ENCODE measurements around the gene NUAK2.
A peak's percentile ranks its signal among the peaks of the same experiment; 100 is the strongest.

Gene NUAK2

DNA sequence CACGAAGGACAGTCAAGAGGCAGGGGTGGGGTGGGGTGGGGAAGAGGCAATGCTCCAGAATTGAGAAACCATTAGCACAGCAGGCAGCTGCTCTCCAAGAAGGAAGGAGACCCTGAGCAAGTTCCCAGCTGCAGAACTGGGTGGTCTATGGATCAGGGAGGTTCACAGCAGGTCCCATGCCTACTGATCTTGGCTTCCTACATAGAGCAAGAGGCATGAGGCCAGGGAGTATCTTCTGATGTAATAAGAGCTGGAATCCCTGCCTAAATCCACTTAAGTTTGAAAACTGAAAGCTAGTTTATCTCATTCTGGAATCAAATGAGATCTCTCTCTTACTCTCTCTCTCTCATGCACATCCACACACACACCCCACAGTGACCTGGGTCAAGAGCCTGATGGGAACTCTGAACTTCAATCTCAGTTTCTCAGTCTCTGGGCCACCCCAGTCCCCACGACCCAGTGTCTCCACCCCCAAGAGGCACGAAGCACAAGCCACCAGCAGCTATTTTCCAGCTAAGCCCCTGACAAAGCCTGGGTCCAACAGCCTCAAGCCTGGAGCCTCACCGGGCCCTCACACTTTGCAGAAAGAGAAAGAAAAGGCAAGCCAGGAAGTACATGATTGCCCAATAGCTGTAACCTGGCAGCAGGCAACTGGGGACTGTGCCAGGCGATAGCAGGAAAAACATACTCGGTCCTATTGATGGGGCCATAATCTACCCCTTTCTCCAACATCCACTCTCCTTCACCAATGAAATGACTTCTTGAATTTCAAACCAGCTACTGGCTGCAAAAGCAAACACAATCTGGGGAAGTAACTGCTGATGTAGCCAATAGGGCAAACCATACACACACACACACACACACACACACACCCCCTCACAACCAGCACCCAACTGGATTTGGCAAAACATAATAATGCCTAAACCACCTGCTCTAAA lies 2.2 kb downstream of the NUAK2 start:
- no peak for DNase-seq (ENCODE audit: low read depth in 2 of 2)

DNA sequence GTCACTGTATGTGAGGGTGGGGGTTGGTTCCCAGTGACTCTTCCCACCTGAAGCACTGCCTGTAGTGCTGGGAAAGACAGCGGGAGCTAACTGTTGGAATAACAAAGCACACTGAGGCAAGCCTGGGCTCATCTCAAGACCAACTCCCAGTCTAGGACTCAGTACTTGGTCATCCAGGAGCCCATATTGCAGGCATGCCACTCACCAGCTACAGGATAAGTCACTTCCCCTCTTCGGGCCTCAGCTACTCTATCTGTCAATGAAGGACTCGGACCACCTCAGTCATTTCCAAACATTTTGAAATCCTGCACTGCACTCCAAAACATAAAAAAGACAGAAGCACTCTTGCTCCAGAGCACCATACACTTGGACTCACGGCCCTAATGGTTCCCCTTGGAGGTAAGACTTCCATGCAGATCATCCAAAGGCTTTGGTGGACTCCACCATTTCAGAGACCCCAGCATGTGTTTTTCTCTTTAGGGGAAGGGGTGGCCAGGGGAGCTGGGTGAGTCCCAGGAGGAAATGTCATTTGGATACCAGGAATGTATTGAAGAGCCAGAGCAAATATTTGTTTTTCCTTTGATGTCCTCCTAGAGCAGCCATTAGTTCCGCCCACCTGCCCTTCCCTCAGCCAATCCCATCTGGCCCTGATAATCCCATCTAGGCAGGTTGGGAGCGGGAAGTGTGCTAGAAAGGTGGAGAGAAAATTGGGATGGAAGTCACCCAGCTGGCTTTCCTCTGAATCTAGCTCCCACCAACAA lies 3.1 kb downstream of the NUAK2 start:
- DNase-seq (ENCODE audit: low read depth in 2 of 2) = no peak

DNA sequence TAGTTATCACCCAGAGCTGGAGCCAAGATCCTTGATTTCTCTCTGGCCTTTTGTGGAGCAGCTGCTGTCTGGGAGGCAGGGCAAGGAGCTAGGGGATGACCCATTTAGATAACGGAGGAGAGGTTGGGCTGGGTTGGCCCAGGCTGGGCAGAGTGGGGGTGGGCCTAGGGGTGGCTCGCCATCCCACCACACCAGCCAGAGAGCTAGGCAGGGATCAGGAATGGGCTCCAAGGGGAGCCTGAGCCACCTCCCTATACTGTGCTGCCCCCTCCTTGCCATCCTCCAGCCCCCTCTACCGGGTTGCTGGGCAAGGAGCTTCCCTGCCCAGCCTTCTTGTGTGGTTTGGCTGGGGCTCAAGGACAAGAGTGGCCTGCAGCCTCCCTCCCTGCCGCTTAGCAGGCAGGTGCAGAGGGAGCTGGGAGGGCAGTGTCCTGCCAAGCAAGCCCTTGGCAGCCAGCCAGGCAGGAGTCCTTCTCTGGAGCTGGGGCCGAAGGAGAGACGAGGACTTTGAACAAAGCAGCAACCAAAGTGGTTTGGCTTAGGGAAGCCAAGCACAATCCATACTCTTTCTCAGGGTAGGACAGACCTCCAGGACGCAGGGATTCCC lies 4.1 kb downstream of the NUAK2 start:
- DNase-seq (ENCODE audit: low read depth in 2 of 2) = no peak

GRCh38 chr1:205316161-205316566 lies 5.4 kb downstream of the NUAK2 start:
- no peak for DNase-seq (ENCODE audit: low read depth in 2 of 2)

GRCh38 chr1:205315008-205315618 lies 6.4 kb downstream of the NUAK2 start:
- no peak for DNase-seq (ENCODE audit: low read depth in 2 of 2)

DNA sequence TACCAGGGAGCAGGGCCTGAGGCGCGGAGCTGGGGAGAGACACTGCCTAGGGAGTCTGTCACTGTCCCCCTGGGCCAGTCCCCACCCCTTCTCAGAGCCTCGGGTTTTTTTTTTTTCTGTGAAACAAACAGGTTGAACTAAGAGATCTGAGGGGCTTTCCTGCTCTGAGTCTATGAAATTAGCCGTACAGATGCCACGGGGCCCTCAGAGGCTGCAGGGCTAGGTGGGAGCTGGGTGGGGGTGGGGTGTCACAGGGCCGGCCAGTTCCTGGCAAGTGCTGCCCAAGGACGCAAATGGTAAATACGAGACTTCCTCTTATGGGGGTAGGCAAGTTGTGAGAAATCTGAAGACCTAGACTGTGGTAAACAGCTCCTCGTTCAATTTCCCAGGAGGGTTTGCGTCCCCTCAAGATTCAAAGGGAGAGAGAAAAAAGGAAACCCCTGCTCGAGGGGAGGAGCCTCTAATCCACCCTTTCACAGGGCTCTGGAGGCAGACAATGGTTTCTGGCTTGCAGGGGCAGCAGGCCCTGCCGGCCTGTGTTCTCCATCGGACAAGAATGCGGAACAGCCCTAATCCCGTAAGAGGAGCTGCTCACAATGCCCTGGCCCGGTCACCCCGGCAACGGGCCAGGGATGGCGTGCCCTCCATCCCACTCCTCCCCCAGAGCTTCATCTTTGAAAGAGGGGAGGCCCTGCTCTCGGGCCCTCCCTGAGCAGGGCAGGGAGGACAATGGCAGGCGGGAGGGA lies 7.8 kb downstream of the NUAK2 start:
- DNase-seq (ENCODE audit: low read depth in 2 of 2) = peak in 1 of 2 donors; percentile 20

GRCh38 chr1:205312866-205313562 lies 8.5 kb downstream of the NUAK2 start:
- no peak for DNase-seq (ENCODE audit: low read depth in 2 of 2)

- no peak for DNase-seq (ENCODE audit: low read depth in 2 of 2)
Observed at GRCh38 chr1:205310976-205311704, 10.4 kb downstream of the NUAK2 start.

DNA sequence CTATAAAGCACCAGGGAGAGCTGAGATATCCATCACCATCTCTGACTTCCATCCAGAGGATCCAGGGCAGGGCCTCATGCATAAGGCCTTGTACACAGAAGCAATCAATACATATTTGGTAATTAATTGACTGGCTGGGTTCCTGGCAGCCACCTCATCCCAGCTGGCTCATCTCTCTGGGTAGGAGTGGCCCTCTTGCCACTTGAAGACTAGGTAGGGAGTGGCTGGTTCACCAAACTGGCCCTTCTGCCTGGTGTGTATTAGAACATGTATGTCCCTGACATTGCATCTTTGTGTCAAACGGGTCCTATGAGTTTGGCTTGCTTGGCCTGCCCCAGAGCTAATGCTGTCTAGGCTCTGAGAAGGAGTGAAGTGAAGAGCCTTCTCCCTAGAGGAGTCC lies 11.8 kb downstream of the NUAK2 start:
- no peak for DNase-seq (ENCODE audit: low read depth in 2 of 2)

GRCh38 chr1:205306929-205307566 lies 14.5 kb downstream of the NUAK2 start:
- no peak for DNase-seq (ENCODE audit: low read depth in 2 of 2)

GRCh38 chr1:205304695-205305070 lies 16.9 kb downstream of the NUAK2 start:
- DNase-seq (ENCODE audit: low read depth in 2 of 2) = no peak

DNA sequence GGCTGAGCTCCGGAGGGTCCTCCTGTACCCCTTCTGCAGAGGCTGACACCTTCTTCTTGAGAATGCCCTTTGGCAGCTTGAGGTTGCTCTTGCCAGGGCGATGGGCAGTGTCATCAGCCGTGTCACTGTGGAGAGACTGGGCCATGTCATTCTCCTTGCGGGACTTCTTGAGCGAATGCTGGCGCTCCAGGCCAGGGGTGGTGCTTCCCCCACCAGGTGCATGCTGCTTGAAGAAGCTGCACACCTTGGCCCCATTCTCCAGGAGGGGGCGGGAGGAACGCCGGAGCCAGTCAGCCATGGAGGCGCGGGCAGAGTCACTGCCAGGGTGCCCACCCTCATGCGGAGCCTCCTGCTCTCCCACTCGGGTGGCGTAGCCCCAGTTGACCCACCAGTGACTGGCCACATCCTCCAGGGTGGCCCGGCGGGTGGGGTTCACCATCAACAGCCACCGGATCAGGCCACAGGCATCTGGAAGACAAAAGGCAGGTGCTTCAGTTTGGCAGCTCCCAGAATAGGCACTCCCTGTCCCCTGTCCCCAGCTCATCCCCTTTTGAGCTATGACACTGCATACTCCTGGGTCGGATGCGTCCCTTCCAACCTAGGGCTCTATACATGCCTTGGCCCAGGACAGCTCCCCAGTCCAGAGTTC lies 17.4 kb downstream of the NUAK2 start:
- no peak for DNase-seq (ENCODE audit: low read depth in 2 of 2)

DNA sequence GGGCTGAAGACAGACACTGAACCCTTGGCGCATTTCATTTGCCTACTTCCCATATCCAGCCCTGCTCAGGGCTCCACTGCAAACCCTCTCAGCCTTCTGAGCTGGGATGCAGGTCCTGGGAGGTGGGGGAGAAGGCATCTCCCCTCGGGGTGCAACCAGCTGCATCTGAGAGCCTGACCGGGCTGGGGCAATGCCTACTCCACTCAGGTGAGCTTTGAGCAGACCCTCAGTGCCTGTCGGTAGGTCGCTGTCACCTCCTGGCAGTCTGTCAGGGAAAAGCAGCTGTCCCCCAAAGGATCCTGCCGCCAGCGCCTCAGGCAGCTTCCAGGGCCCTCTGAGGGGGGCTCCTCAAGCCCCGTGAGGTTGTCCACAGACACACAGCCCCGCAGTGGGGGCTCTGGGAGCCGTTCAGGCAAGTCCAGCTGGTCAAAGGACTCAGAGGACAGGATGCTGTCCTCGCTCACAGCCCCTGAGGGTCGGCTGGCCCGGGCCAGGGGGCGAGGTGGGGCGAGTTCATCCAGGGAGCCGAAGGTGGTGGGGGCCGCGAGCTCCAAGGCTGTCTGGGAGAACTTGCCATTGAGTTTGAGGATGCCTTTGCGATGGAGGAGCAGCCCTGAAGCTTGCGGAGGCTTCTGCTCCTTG lies 18.2 kb downstream of the NUAK2 start:
- no peak for DNase-seq (ENCODE audit: low read depth in 2 of 2)

DNA sequence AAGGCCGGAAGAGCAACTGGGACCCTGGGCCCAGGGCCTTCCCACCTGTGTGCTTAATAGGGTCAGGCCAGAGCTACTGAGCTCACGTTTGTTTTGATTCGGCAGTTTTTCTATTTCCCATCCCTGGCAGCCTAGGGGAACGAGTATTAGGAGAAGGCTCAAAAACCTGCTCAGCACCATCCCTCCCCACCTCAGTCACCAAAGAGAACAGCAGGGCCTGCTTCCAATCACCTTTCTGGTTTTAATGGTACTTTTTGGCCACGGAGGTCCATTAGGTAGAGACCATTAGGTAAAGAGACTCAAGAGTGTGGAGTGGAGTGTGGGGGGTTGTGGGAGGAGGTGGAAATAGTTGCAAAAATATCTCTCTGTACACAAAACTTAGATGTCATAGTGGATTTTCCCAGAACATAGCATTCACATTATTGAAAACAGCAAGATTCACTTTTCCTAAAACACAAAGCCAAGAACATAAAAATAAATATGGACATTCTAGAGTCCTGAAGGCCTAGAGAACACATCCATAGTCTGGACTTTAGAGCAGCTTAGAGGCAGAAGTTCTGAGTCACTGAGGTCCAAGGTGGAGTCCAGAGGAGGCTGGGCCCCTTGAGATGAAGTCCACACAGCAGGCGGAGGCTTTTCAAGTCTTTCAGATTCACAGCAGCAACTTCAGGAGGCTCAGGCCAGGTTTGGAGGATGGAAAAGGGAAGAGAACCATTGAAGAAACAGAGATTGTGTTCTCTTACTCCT lies 19.5 kb downstream of the NUAK2 start:
- DNase-seq (ENCODE audit: low read depth in 2 of 2) = no peak

- DNase-seq (ENCODE audit: low read depth in 2 of 2) = no peak
Observed at GRCh38 chr1:205301205-205301821, 20.2 kb downstream of the NUAK2 start.

GRCh38 chr1:205300149-205300548 lies 21.4 kb downstream of the NUAK2 start:
- no peak for DNase-seq (ENCODE audit: low read depth in 2 of 2)
